ENCODE data around the gene P2RY2. TPM values are rescaled to one million over a fixed set of nuclear protein-coding genes. Genes with fewer than 3 reads are reported as not detected.

P2RY2 gene
- total and polyA plus RNA-seq, 2 of the 8 experiments (the other 6 are each of a cell fraction or from before 2014, with no cell fraction given) = 1.0 to 1.5 TPM

- TF ChIP-seq, protein P1, sequence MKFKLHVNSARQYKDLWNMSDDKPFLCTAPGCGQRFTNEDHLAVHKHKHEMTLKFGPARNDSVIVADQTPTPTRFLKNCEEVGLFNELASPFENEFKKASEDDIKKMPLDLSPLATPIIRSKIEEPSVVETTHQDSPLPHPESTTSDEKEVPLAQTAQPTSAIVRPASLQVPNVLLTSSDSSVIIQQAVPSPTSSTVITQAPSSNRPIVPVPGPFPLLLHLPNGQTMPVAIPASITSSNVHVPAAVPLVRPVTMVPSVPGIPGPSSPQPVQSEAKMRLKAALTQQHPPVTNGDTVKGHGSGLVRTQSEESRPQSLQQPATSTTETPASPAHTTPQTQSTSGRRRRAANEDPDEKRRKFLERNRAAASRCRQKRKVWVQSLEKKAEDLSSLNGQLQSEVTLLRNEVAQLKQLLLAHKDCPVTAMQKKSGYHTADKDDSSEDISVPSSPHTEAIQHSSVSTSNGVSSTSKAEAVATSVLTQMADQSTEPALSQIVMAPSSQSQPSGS (IDR thresholded peaks at IDR 0.05; ENCODE audit: low read length) = no peak
- TF ChIP-seq RBBP5 (IDR thresholded peaks at IDR 0.05; ENCODE audit: borderline replicate concordance, low read depth, low read length) = no peak
- TF ChIP-seq RFX5 (IDR thresholded peaks at IDR 0.05; ENCODE audit: borderline replicate concordance, low read depth, low read length) = no peak
- no peak for TF ChIP-seq SIRT6 (IDR thresholded peaks at IDR 0.05; ENCODE audit: low read length)
- no peak for TF ChIP-seq CEBPB (IDR thresholded peaks at IDR 0.05; ENCODE audit: low read depth, low read length)
- no peak for TF ChIP-seq JUN (IDR thresholded peaks at IDR 0.05; ENCODE audit: low read depth, low read length)
- no peak for TF ChIP-seq NRF1 (IDR thresholded peaks at IDR 0.05; ENCODE audit: low read depth, low read length)
- TF ChIP-seq SP1 (IDR thresholded peaks at IDR 0.05; ENCODE audit: low read depth, low read length) = no peak
- TF ChIP-seq BCL11A (IDR thresholded peaks at IDR 0.05; ENCODE audit: low read depth in 2 of 2, low read length in 2 of 2) = no peak
Observed at GRCh38 chr11:73244589-73245240, 26.6 kb downstream of the P2RY2 start (continued).
